Urinary bladder (tissue), 4 donors: Measurements from ENCODE around the gene HS6ST2. TPM values are rescaled to one million over a fixed set of nuclear protein-coding genes. Genes with fewer than 3 reads are reported as not detected.

Source experiments
- DNase-seq: peaks from one replicate; pipeline ENCODE4 v3.0.0-alpha.2; 2015; ENCODE audit errors: extremely low spot score
- H3K27ac ChIP-seq: one replicate; pipeline ENCODE4 v1.5.1; 2013; ENCODE audit warnings: low read depth, mild to moderate bottlenecking, moderate library complexity
- H3K36me3 ChIP-seq: one replicate; pipeline ENCODE4 v1.6.1; 2013; ENCODE audit warnings: mild to moderate bottlenecking, moderate library complexity; ENCODE audit not compliant: insufficient read depth
- H3K4me1 ChIP-seq: one replicate; pipeline ENCODE4 v1.6.1; 2013; ENCODE audit warnings: mild to moderate bottlenecking, moderate library complexity; ENCODE audit not compliant: insufficient read depth
- H3K4me3 ChIP-seq: one replicate; pipeline ENCODE4 v1.5.1; 2013; ENCODE audit warnings: low read depth, low read length
- WGBS: extraction: QIAGEN DNeasy Blood & Tissue Kit; methylation state at CpG from one replicate; pipeline ENCODE4 v1.1.7; 2013; 5-methylcytosine and 5-hydroxymethylcytosine counted together
- polyA plus RNA-seq: library from polyadenylated mRNA; stranded (reverse); fragments of 200-250 nt; gene quantifications from one replicate; pipeline ENCODE4 v1.2.3, GENCODE V29; 2013
- total RNA-seq: library from RNA; depleted of rRNA; stranded (reverse); fragments of >200 nt; gene quantifications from one replicate; pipeline ENCODE4 v1.2.3, GENCODE V29; 2014
- donor health status: healthy with polysubstance abuse.
- donor health status: healthy.

Gene HS6ST2
- total and polyA plus RNA-seq, 2 donors: 3.2 to 8.6 TPM

DNA sequence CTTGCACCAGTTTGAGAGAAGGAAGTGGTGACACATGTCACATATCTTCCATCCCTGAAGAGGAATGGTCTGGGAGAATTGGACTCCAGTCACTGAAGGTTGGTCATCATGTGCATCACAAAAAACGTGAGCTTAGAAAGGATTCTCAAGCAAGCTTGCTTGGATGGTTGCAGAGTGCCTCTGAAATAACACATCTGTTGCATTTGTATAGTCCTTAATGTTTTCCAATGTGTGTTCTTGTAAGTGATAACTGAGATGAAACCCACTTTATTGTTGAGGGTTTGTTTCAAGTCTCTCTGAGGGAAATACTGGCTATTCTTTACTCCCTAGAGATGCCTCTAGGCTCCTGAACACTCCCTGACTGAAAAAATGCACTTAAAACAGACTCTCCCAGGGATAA, 285.1 kb downstream of the HS6ST2 start:
- Histone ChIP-seq H3K36me3 (no peaks in the 10 kb centered on the region), H3K4me1 (no peaks in the 10 kb centered on the region), H3K4me3 (no peak overlapping the region), H3K27ac (no peak overlapping the region)
- 31% methylated on average over 1 of the region's 1 CpG for WGBS
- no peak for DNase-seq

DNA sequence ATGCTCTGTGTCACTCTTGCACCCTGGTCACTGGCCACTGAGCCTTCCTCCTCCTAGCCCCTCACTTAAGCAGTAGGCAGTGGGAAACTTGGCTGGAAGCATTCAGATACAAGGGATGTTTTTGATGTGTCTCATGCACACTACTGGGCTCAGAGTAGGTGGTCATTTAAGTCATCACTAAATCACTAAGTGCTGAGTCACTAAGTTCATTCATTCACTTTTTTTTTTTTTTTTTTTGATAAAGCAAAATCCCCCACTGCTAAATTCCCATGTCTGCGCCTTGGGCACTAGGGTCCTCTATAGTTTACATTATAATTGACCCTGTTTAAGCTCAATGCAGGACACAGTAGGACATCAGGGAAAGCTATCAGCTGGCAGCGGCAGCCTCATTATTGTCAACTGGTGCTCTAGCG, 287.2 kb downstream of the HS6ST2 start:
- Histone ChIP-seq H3K27ac (no peak overlapping the region), H3K36me3 (no peaks in the 10 kb centered on the region), H3K4me1 (no peaks in the 10 kb centered on the region), H3K4me3 (no peak overlapping the region)
- 41% methylated on average over 3 of the region's 3 CpGs for WGBS
- no peak for DNase-seq

DNA sequence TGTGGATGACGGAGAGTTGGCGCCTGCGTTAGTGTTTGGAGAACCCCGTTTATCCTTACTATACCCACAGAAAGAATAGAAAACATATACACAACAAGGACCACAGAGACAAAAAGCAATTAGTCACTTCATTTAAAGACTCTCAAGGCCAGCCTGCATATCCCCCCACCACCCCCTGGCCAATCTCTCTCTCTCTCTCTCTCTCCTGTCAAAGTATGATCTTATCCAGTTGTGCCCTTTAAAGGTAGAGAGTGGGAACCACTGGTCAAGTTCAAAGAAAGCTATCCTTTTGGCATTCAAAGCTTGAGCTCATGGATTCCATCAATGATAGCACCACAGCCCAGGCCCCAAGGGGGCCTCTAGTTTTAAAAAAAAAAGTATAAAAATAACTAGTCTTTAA, 289.3 kb downstream of the HS6ST2 start:
- Histone ChIP-seq H3K4me1 (no peaks in the 10 kb centered on the region), H3K36me3 (no peaks in the 10 kb centered on the region), H3K4me3 (no peak overlapping the region), H3K27ac (no peak overlapping the region)
- DNase-seq: no peak
- WGBS: 94% methylated on average over 4 of the region's 4 CpGs

GRCh38 chrX:132668178-132668577, 290.3 kb downstream of the HS6ST2 start:
- 90% methylated on average over 6 of the region's 6 CpGs for WGBS
- DNase-seq: no peak
- Histone ChIP-seq H3K4me1 (no peaks in the 10 kb centered on the region), H3K36me3 (no peaks in the 10 kb centered on the region), H3K4me3 (no peak overlapping the region), H3K27ac (no peak overlapping the region)

DNA sequence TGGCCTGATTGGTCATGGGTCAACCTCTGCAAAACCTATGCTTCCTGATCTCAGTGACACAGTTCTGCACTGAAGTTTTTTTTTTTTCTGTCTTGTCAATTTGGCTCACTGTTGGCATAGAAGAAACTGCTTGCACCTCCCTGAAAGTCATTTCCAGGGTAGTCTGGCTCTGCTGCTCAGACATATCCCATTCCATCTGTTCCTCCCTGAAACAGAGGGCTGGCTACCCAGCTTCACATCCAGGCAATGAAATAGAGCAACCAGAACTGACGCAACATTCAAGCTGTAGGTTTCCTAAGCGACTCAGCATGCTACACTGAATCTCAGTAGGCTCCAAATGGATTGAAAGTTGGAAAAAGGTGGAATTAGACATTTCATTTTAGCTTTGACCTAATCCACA, 292.8 kb downstream of the HS6ST2 start:
- DNase-seq: no peak
- Histone ChIP-seq H3K4me1 (no peaks in the 10 kb centered on the region), H3K27ac (no peak overlapping the region), H3K4me3 (no peak overlapping the region), H3K36me3 (no peaks in the 10 kb centered on the region)
- 96% methylated on average over 2 of the region's 2 CpGs for WGBS

DNA sequence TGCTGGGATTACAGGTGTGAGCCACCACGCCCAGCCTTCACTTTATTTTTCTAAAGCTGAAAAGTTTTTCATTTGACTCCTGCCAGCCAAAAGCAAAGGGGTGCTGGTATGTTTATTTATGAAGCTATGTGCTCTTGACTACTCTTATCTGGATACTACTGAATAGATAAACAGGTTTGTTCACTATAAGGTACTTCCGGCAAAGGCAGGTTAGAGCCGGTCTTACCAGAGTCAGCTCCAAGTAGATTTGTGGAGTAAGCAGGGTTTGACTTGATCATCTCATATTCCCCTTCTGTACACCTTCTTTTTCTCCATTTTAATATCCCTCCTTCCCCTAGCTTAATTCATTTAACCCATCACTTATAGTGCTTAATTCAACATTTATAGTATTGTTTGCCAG, 294.2 kb downstream of the HS6ST2 start:
- H3K4me3 ChIP-seq: no peak overlapping the region
- no peaks in the 10 kb centered on the region for H3K4me1 ChIP-seq
- no peak for DNase-seq
- H3K36me3 ChIP-seq: no peaks in the 10 kb centered on the region
- WGBS: 84% methylated on average over 3 of the region's 3 CpGs
- no peak overlapping the region for H3K27ac ChIP-seq

DNA sequence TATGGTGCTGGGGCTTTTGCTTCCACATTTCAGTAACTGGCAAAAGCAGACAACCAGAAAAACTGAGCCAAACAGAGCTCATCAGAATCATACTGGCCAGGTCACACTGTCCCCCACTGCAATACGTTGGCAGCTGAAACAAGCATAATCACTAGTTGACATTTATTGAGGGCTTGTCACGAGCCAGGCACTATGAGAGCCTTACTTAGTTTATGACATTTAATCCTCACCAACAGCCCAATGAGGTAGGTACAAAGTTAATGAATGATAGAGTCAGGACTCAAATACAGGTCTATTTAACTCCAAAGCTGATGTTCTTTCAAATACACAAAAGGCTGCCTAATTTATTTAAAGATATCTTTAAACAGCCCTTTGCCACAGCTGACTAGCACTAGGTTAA, 295.6 kb downstream of the HS6ST2 start:
- DNase-seq: no peak
- Histone ChIP-seq H3K36me3 (no peaks in the 10 kb centered on the region), H3K4me1 (no peaks in the 10 kb centered on the region), H3K4me3 (no peak overlapping the region), H3K27ac (no peak overlapping the region)
- WGBS: 46% methylated on average over 2 of the region's 2 CpGs

DNA sequence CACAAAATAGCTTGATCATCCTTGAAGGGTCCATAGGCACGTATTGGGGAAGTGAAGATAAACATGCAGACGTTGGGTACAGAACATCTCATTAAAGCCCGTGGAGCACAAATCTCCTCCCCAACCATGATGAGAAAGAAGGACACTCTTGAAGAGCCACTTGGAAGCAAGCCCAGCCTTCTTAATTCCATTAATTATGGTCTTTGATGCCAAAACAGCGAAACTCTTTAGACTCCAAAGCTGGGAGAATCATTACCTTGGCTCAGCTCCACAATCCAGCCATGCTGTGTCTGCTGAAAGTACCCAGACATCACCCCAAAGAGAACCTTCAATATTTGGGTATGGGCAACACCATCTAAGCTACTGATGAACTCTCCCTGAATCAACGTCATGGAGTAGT, 300.6 kb downstream of the HS6ST2 start:
- 85% methylated on average over 5 of the region's 5 CpGs for WGBS
- Histone ChIP-seq H3K27ac (no peak overlapping the region), H3K4me3 (no peak overlapping the region), H3K4me1 (no peaks in the 10 kb centered on the region), H3K36me3 (no peaks in the 10 kb centered on the region)
- no peak for DNase-seq

DNA sequence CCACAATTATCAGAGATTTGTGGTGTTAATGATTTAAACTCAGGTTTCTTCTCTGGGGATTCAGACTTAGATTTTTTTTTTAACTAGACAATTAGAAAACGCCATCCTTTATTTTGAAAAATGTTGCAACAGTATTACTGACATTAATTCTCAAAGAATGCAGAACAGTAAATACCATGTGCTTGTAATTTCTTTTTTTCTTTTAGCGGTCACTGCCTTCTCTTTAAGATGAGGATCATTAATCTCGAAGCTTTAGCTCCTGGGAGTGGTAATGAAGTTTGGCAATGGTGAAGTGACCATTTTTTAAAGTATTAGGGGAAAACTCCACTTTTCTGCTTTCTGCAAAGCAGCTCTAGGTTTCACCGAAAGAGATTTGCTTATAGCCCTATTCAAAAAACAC, 305.6 kb downstream of the HS6ST2 start:
- no peak overlapping the region for H3K4me3 ChIP-seq
- WGBS: 74% methylated on average over 4 of the region's 4 CpGs
- no peak for DNase-seq
- H3K36me3 ChIP-seq: no peaks in the 10 kb centered on the region
- no peak overlapping the region for H3K27ac ChIP-seq
- H3K4me1 ChIP-seq: no peaks in the 10 kb centered on the region

GRCh38 chrX:132651421-132652086, 306.9 kb downstream of the HS6ST2 start:
- Histone ChIP-seq H3K36me3 (no peaks in the 10 kb centered on the region), H3K4me3 (no peak overlapping the region), H3K27ac (no peak overlapping the region), H3K4me1 (no peaks in the 10 kb centered on the region)
- WGBS: 67% methylated on average over 2 of the region's 2 CpGs
- DNase-seq: no peak

DNA sequence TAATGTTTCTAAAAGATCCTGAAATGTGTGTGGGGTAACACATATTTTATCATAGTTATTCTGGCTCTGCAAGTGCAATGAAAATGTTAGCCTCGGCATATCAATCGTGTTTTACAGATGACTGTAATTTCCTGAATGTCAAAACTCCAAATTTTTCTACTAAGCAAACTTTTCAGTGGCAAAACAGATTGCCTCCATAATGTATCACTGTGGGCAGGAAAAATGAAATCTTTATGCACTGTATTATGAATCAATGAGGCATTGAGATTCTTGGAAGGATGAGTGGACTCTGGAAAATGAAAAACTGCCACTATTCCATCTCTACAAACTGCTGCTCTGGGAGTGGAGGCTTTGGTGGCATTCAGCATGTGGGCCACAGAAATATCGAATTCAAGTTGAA, 309.5 kb downstream of the HS6ST2 start:
- WGBS: 77% methylated on average over 3 of the region's 3 CpGs
- no peak for DNase-seq
- H3K36me3 ChIP-seq: no peaks in the 10 kb centered on the region
- no peaks in the 10 kb centered on the region for H3K4me1 ChIP-seq
- no peak overlapping the region for H3K27ac ChIP-seq
- no peak overlapping the region for H3K4me3 ChIP-seq

DNA sequence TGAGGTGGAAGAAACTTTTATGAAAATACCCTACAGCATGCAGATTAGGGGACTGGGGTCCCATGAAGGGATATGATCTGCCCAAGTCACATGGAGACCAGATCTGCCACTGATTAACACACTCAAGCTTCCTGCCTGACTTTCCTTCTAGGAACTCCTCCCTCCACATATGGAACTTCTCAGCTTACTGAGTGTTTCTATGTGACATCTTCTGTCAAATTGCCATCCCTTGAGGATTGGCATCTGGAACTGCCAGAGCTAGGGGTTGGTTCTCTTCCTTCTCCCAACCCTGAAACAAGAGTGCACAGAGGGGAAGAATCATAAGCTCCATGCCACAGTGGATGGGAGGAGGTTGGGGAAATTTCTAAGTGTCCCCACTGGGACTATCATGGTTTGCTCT, 319.0 kb downstream of the HS6ST2 start:
- no peaks in the 10 kb centered on the region for H3K36me3 ChIP-seq
- H3K27ac ChIP-seq: no peak overlapping the region
- H3K4me1 ChIP-seq: no peaks in the 10 kb centered on the region
- no peak overlapping the region for H3K4me3 ChIP-seq
- no peak for DNase-seq

- Histone ChIP-seq H3K4me1 (no peaks in the 10 kb centered on the region), H3K27ac (no peak overlapping the region), H3K36me3 (no peaks in the 10 kb centered on the region), H3K4me3 (no peak overlapping the region)
- no peak for DNase-seq
- 92% methylated on average over 1 of the region's 1 CpG for WGBS
Measured at GRCh38 chrX:132638313-132638712, 320.1 kb downstream of the HS6ST2 start.

GRCh38 chrX:132636080-132636479, 322.3 kb downstream of the HS6ST2 start:
- no peak overlapping the region for H3K4me3 ChIP-seq
- H3K27ac ChIP-seq: no peak overlapping the region
- no peak for DNase-seq
- H3K4me1 ChIP-seq: no peaks in the 10 kb centered on the region
- no peaks in the 10 kb centered on the region for H3K36me3 ChIP-seq
- 46% methylated on average over 3 of the region's 3 CpGs for WGBS

DNA sequence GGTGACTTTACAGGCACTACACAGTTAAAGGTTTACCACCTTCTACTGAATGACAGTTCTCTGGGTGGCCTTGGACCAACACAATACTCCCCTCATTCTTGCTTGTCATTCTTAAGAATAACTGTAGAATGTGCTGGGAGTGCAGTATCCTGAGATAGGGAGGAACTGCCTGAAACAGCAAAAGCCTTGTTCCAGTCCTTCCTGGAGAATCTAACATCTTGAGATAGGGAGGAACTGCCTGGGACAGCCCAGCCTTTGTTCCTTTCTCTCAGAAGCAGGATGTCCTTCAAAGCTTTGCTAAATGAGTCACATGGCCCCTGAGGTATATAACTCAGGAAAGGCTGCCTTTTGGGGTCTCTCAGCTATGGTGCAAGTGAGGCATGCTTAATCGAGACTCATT, 323.9 kb downstream of the HS6ST2 start:
- Histone ChIP-seq H3K4me3 (no peak overlapping the region), H3K4me1 (no peaks in the 10 kb centered on the region), H3K36me3 (no peaks in the 10 kb centered on the region), H3K27ac (no peak overlapping the region)
- DNase-seq: no peak
- 41% methylated on average over 1 of the region's 1 CpG for WGBS
